Activated T-helper 1 cell treated with anti-CD3 and anti-CD28 coated beads, Interleukin-2, amount 50 U/mL, for 16 hours (primary cell): ENCODE data around the gene ATP5IF1.

Experiments used
- DNase-seq, 2 donors: peaks; one replicate each; pipeline ENCODE4 v3.0.0-alpha.2; 2020; ENCODE audit warnings: low read depth in 1 of 2, low spot score in 1 of 2

ATP5IF1 gene

DNA sequence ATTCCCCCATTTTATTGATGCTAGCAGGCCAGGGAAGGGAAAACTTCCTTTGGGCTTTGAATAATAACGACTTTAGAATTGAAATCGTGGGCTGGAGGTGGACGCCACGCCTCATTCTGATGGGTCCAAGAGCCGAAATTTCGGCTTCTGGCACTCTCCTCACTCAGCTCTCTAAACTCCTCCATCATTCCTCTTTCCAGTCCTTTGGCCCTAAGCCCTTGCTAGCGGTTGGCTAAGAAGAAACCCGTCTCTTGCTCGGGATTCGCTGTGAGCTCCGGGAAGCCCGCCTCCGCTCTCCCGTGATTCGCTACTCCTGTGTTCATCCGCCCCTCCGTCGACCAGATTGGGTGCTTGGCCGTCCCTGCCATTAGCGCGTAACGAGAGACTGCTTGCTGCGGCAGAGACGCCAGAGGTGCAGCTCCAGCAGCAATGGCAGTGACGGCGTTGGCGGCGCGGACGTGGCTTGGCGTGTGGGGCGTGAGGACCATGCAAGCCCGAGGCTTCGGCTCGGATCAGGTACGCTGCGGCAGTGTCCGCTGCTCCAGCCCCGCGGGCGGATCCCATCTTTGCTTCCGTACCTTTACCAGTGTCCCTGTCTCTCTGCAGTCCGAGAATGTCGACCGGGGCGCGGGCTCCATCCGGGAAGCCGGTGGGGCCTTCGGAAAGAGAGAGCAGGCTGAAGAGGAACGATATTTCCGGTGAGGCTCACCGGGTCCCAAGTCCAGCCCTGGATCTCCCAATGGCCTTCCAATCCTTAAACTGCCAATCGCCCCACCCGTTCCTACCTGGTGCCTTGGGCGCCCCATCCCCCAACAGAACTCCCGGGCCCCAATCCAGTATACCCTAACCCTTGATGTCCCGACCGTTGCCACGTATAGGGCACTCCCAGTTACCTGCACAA is at the start of gene ATP5IF1:
TSS of gene ATP5IF1 (plus strand) at position 370 of the 901 bp plus-strand sequence. CDS start at position 430, 60 bp downstream.
- peak; percentile 87 to 89 for DNase-seq

DNA sequence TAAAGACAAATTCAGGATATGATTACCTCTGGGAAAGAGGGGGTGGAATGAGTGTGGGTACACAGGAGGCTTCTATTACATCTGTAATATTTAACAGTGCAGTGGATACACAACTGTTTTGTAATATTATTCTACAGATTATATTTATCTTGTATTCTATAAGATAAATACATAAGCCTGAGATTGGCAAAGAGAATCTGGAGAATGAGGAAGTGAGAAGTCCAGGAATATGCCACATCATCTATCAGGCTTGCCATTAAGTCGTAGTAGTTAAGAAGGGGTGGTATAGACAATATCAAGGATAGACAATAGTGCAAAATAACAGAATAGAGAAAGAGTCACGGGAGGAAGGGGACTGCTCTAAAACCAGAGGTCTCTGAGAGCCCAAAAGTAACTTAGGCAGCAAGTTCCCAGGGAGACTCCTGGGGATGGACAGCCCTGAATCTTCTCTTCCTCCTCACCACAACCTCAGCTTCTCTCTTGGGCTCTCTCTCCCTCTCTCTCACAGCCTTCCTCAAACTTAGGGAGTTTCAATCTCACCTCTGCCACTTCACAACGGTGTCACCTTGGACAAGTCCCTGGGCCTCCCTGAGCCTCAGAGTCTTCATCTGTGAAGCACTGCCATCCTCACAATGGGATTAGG is 45.5 kb upstream of the ATP5IF1 start:
- DNase-seq = no peak

DNA sequence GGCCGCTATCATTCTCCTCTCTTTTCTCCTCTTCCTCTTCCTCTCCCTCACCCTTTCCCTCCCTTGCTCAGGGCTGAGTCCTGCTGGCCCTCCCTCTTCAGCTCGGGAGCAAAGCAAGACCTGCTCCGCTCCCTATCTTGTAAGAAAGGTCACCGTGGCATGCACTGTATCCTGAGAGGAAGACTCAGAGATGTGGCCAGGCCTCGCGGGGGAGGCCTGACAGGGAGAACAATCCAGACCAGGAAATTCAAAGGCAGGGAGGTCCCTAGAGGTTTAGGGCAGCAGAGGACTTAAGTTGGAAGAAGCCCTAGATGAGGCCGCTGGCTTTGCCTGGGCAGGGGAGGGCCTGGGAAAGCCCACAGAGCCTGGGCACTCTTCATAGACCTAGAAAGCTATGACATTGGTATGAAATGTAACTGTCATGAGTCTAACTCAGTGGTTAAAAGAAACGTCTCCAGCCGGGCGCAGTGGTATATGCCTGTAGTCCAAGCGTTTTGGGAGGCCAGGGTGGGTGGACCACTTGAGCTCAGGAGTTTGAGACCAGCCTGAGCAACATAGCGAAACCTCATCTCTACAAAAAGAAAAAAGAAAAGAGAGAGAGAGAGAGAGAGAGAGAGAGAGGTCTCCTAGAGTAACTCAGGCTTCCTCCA is 44.8 kb upstream of the ATP5IF1 start:
- DNase-seq = no peak

DNA sequence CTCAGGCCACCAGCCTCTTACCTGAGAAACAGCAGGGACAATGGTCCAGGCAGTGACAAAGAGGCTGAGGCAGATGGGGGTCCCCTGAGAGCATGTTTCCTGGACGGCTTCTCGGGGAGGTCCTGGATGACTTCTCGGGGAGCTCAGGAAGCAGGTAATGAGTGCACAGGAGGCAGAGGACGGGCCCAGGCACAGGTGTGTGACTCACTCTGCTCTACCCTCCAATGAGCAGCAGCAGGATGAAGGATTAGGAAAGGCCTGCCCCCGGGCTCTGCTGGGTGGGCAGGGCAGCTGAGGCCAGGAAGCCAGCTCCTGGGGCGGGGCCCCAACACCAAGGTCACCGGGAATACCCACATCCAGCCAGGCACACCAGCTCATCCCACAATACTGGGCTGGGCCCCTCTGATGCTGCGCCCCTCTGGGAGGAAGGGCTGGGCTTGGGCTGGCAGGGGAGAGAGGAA is 42.2 kb upstream of the ATP5IF1 start:
- no peak for DNase-seq

DNA sequence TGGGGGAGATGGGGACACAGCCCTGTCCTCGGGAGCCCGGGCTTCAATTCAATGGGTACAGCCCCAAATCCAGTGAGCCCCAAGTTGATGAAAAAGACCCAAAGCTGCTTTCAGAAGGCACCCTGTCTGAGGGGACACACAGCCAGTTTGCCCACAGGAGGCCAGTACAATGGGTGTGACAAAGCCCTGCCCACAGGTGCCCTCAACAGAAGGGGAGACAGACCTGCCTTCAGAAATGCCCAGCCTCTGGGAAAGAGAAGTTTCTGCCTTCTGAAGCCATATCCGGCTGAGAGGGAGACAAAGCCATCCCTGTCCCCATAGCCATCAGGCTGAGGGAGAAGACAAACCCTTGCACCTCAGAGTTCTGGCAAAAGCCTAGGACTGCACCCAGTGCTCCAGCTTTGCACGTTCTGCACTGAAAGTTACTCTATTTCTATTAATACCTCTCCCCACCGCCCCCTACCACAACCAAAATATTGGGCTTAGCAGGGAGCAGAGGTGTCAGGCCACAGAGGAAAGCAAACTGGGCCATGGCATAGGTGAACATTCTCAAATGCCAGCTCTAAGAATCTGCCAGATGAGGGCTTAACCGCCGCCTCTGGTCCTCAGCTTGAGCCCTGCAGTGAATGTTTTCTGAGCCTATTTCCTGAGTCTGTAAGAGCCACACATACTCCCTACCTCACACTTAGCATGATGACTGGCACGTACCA is 41.4 kb upstream of the ATP5IF1 start:
- no peak for DNase-seq

- no peak for DNase-seq
These were observed 40.1 kb upstream of the ATP5IF1 start for GRCh38 chr1:28195780-28196179.

- DNase-seq = no peak
These were observed 39.6 kb upstream of the ATP5IF1 start for GRCh38 chr1:28196330-28196729.

- DNase-seq = no peak
These were observed 38.1 kb upstream of the ATP5IF1 start for GRCh38 chr1:28197682-28198415.

DNA sequence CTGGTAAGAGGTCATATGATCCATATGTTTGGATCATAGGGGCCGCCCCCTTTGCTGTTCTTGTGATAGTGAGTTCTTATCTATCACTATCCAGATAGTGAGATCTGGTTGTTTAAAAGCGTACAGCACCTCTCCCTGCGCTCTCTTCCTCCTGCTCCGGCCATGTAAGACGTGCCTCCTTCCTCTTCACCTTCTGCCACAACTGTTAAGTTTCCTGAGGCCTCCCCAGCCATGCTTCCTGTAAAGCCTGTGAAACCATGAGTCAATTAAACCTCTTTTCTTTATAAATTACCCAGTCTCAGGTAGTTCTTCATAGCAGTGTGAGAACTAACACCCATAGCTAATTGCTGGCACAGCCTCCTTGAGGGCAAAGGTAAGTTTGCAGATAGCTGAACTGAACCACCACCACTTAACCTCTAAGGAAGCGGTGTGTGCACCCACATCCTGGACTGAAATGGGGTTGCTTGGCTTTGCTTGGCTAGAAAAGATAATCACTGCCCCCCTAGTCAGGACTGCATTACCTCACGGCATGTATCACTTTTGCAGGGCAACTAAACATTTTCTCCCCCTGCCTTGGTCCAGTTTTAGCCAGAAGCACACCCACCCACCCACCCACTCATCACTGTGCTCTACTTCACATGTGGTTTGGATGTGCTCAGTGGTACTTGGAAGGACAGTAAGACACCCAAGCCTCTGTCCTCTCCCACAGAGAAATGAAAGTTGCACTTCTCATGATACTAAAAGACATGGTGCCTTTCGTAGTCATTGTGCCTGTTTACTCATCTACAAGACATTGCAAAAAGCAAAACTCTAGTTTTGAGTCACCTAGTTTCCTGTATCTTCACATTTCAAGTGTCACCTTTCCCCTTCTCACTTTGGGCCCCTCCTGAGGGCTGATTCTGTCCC is 36.3 kb upstream of the ATP5IF1 start:
- DNase-seq = peak; percentile 17 to 19

GRCh38 chr1:28200234-28200873 is 35.6 kb upstream of the ATP5IF1 start:
- no peak for DNase-seq

- DNase-seq = no peak
These were observed 30.7 kb upstream of the ATP5IF1 start for GRCh38 chr1:28205243-28205642.

DNA sequence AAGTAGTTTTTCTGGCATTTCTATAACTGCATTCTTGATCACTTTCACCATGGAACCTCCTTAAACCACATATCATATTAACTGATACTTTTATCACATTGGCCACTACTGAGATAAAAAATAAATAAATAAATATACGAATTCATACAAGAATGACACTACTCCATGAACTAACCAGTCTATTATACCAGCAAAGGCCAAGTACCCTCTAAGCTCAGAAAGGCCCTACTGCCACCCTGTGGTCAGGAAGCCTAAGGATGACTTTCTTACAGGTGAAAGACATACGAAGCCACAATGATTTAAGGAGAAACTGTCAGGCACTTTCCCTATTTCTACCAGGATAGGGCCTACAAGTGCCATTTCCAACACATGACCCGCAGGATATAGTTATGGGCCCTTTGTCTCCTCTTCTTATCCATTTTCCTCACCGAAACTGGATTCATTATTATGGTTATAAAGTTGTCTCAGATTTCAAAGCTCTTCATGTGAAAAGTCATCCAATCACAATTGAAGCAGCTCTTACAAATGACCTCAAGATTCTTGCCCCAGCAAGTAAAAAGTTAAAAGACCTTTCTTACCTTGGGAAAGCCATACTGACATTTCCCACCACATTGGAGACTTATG is 27.0 kb upstream of the ATP5IF1 start:
- peak in 1 of 2 donors; percentile 23 for DNase-seq

GRCh38 chr1:28209700-28210099 is 26.2 kb upstream of the ATP5IF1 start:
- DNase-seq = no peak

- no peak for DNase-seq
These were observed 22.6 kb upstream of the ATP5IF1 start for GRCh38 chr1:28213315-28213714.

DNA sequence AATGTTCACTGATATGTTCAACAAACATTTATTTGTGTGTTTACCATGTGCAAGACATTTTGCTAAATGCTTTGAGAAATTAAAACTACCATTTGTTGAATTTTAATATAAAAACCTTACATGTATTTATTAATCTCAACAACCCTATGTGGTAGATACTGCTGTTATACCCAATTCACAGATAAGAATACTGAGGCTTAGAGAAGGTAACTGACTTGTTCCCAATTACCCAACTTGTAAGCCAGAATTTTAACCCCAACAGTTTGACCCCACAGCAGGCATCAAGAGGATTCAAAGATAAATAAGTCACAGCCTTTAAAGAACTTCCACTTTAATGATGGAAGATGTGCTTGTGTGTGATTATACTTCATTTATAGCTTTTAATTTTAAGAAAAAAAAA is 6.8 kb upstream of the ATP5IF1 start:
- DNase-seq = no peak

GRCh38 chr1:28229996-28230395 is 5.9 kb upstream of the ATP5IF1 start:
- no peak for DNase-seq

GRCh38 chr1:28232558-28233263 is 3.2 kb upstream of the ATP5IF1 start, which contains the start of gene DNAJC8:
Gene DNAJC8, minus strand, starts transcription at chr1:28233029. Its CDS starts 31 bp downstream, at chr1:28232998.
- peak; percentile 91 to 93 for DNase-seq

- no peak for DNase-seq
These were observed 2.7 kb upstream of the ATP5IF1 start for GRCh38 chr1:28233264-28233606.
